ENCODE data around the gene NDUFA11.

The NDUFA11 gene

DNA sequence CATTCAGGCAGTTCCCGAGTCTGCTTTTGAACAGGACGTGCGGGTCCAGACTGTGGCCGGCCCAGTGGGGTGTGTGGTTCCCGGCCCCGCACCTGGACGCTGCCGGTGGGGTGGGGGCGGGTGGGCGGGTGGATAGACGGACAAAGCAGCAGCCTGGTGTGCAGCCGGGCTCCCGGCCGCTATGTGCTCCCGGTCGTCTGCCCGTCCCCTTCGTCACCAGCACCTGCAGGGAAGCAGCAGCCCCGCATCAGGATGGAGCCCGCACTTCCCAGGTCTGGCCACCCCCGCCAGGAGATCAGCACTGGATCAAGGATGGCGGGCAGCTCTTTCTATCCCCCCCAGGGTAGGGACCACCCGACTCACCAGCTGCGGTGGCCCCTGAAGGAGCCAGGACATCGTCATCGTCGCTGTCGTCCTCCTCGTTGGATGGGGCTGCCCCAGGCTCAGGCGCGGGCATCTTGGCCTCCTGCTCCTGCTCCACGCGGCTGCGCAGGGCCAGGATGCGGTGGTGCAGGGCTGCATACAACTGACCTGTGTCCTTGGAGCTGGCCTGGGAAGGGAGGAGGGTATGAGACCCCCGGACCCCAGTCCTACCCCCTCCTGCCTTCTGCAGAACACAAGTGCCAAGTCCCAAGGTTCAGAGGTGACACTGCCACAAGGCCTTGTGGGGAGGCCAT is 14.0 kb upstream of the NDUFA11 start:
- H3K4me2 ChIP-seq (ENCODE audit: insufficient read depth, low read length), result no peak overlapping the region
- DNase-seq, result no peak
- H3K9ac ChIP-seq (ENCODE audit: low read depth, low read length), result no peak overlapping the region
- H3K27ac ChIP-seq (ENCODE audit: low read length), result no peak overlapping the region
- no peak for ATAC-seq (ENCODE audit: insufficient read depth, low read depth)
- H3K4me3 ChIP-seq (ENCODE audit: low read depth in 1 of 2, low read length in 2 of 2), result no peak overlapping the region
- H3K27me3 ChIP-seq (ENCODE audit: insufficient read depth, low read length, poor library complexity), result no peaks in the 10 kb centered on the region
- no peak overlapping the region for H2AFZ ChIP-seq (ENCODE audit: low read depth, low read length)
- H4K20me1 ChIP-seq (ENCODE audit: insufficient read depth, low read length), result peaks cover 25% of the 10 kb centered on the region; the same call in 1 of the 2 replicates
- peaks cover 70% of the 10 kb centered on the region for H3K36me3 ChIP-seq (ENCODE audit: insufficient read depth, low read length)
- no peak for TF ChIP-seq EZH2 (IDR thresholded peaks at IDR 0.05; ENCODE audit: borderline replicate concordance, low read depth, low read length, severe bottlenecking)
- TF ChIP-seq, protein P1, sequence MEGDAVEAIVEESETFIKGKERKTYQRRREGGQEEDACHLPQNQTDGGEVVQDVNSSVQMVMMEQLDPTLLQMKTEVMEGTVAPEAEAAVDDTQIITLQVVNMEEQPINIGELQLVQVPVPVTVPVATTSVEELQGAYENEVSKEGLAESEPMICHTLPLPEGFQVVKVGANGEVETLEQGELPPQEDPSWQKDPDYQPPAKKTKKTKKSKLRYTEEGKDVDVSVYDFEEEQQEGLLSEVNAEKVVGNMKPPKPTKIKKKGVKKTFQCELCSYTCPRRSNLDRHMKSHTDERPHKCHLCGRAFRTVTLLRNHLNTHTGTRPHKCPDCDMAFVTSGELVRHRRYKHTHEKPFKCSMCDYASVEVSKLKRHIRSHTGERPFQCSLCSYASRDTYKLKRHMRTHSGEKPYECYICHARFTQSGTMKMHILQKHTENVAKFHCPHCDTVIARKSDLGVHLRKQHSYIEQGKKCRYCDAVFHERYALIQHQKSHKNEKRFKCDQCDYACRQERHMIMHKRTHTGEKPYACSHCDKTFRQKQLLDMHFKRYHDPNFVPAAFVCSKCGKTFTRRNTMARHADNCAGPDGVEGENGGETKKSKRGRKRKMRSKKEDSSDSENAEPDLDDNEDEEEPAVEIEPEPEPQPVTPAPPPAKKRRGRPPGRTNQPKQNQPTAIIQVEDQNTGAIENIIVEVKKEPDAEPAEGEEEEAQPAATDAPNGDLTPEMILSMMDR (IDR thresholded peaks at IDR 0.05; ENCODE audit: borderline replicate concordance, extremely low read depth, low read length, poor library complexity, severe bottlenecking), result no peak
- no peaks in the 10 kb centered on the region for H3K9me3 ChIP-seq (ENCODE audit: insufficient read depth, low read length, severe bottlenecking)
- no peaks in the 10 kb centered on the region for H3K79me2 ChIP-seq (ENCODE audit: insufficient read depth, low read length)
- no peaks in the 10 kb centered on the region for H3K4me1 ChIP-seq (ENCODE audit: insufficient read depth, low read length)

DNA sequence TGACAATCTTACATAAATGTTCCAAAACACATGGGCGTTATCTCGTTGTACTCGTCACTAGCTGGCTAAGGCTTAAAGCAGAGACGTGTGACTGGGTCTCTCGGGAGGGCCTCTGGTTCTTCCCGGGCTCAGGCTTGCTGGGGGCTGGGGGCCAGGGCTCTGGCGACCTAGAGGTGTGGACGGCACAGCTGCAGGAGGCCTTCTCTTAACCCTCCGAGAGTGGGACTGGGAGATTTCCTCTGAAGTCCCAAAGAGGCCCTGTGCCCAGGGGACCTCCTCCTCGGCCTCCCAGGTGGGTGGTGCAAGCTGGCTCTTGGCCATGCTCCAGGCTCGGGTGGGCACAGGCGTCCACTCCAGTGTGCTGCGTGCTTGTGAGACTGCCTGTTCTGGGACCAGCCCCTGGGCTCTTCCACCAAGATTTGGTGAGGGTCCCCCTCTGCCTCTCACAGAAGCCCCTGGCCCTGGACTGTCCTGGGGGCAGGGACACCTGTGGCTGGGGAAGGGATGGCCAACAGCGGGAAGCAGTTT is 12.7 kb upstream of the NDUFA11 start:
- H2AFZ ChIP-seq (ENCODE audit: low read depth, low read length), result no peak overlapping the region
- H3K36me3 ChIP-seq (ENCODE audit: insufficient read depth, low read length), result peaks cover 57% of the 10 kb centered on the region
- H3K9me3 ChIP-seq (ENCODE audit: insufficient read depth, low read length, severe bottlenecking), result no peaks in the 10 kb centered on the region
- H3K4me3 ChIP-seq (ENCODE audit: low read depth in 1 of 2, low read length in 2 of 2), result no peak overlapping the region
- peaks cover 19% of the 10 kb centered on the region; the same call in 1 of the 2 replicates for H4K20me1 ChIP-seq (ENCODE audit: insufficient read depth, low read length)
- no peak for ATAC-seq (ENCODE audit: insufficient read depth, low read depth)
- H3K27ac ChIP-seq (ENCODE audit: low read length), result no peak overlapping the region
- no peak for DNase-seq
- H3K4me1 ChIP-seq (ENCODE audit: insufficient read depth, low read length), result no peaks in the 10 kb centered on the region
- H3K27me3 ChIP-seq (ENCODE audit: insufficient read depth, low read length, poor library complexity), result no peaks in the 10 kb centered on the region
- no peak overlapping the region for H3K9ac ChIP-seq (ENCODE audit: low read depth, low read length)
- H3K4me2 ChIP-seq (ENCODE audit: insufficient read depth, low read length), result no peak overlapping the region
- TF ChIP-seq, protein P1 (IDR thresholded peaks at IDR 0.05; ENCODE audit: borderline replicate concordance, extremely low read depth, low read length, poor library complexity, severe bottlenecking), result no peak
- no peak for TF ChIP-seq EZH2 (IDR thresholded peaks at IDR 0.05; ENCODE audit: borderline replicate concordance, low read depth, low read length, severe bottlenecking)
- H3K79me2 ChIP-seq (ENCODE audit: insufficient read depth, low read length), result no peaks in the 10 kb centered on the region

DNA sequence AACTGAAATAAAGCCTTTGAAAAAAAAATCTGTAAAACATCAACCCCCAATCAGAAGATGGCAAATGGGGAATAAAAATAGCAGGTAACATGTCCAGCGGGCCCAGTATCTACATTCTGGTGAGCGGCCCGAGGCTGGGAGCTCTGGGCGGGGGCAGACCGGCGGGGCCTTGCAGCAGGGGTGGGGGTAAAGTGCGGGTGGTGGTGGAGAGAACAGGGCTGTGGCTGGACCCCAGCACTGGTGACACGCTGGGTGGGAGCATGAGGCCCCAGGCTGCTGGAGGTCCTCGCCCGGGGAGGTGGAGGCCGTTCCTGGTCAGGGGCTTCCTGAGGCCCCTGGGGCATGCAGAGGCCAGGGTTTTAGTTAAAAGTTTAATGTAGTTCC is 12.2 kb upstream of the NDUFA11 start:
- no peak for TF ChIP-seq EZH2 (IDR thresholded peaks at IDR 0.05; ENCODE audit: borderline replicate concordance, low read depth, low read length, severe bottlenecking)
- TF ChIP-seq, protein P1 (IDR thresholded peaks at IDR 0.05; ENCODE audit: borderline replicate concordance, extremely low read depth, low read length, poor library complexity, severe bottlenecking), result no peak
- Histone ChIP-seq H4K20me1 (ENCODE audit: insufficient read depth, low read length) (peaks cover 18% of the 10 kb centered on the region; the same call in 1 of the 2 replicates), H3K27me3 (ENCODE audit: insufficient read depth, low read length, poor library complexity) (no peaks in the 10 kb centered on the region), H3K9ac (ENCODE audit: low read depth, low read length) (no peak overlapping the region), H3K4me2 (ENCODE audit: insufficient read depth, low read length) (no peak overlapping the region), H3K4me3 (ENCODE audit: low read depth in 1 of 2, low read length in 2 of 2) (no peak overlapping the region), H3K79me2 (ENCODE audit: insufficient read depth, low read length) (no peaks in the 10 kb centered on the region), H3K27ac (ENCODE audit: low read length) (no peak overlapping the region), H3K36me3 (ENCODE audit: insufficient read depth, low read length) (peaks cover 53% of the 10 kb centered on the region), H3K4me1 (ENCODE audit: insufficient read depth, low read length) (no peaks in the 10 kb centered on the region), H2AFZ (ENCODE audit: low read depth, low read length) (no peak overlapping the region), H3K9me3 (ENCODE audit: insufficient read depth, low read length, severe bottlenecking) (no peaks in the 10 kb centered on the region)
- ATAC-seq (ENCODE audit: insufficient read depth, low read depth), result no peak
- DNase-seq, result no peak

Data from DND-41 (cell line).